Measurements from ENCODE around the gene GLB1L2.

GLB1L2 gene

DNA sequence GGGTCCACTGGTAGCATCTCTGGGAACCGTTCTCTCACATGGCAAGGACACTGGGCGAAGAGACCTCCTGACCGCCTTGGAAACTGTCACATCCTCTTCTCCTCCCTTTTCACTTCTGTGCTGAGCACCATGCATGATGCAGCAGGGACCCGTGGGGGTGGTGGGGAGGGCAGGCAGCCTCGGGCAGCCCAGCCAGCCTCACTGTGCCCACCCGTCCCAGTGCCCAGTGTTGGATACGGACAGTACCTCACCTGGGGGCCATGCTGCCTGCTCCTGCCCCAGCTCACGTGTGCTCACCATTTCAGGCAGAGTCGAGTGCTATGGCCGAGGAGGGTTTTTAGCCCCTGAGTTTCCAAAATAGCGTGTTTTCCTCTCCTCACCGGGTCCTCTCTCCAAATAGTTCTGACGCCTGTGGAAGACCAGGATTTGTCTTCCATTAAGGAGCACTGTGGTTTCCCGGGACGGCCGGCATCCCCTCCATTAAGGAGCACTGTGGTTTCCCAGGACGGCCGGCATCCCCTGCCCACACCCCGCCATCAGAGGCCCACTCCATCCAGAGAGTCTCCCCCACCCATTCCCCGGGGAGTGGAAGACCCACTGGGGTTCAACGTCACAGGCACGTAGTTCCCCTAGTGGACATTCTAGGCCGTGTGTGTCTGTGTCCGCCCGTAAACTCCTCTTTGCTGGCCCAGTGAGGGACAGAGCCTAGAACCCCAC, 57.8 kb downstream of the GLB1L2 start:
- no peak for DNase-seq

DNA sequence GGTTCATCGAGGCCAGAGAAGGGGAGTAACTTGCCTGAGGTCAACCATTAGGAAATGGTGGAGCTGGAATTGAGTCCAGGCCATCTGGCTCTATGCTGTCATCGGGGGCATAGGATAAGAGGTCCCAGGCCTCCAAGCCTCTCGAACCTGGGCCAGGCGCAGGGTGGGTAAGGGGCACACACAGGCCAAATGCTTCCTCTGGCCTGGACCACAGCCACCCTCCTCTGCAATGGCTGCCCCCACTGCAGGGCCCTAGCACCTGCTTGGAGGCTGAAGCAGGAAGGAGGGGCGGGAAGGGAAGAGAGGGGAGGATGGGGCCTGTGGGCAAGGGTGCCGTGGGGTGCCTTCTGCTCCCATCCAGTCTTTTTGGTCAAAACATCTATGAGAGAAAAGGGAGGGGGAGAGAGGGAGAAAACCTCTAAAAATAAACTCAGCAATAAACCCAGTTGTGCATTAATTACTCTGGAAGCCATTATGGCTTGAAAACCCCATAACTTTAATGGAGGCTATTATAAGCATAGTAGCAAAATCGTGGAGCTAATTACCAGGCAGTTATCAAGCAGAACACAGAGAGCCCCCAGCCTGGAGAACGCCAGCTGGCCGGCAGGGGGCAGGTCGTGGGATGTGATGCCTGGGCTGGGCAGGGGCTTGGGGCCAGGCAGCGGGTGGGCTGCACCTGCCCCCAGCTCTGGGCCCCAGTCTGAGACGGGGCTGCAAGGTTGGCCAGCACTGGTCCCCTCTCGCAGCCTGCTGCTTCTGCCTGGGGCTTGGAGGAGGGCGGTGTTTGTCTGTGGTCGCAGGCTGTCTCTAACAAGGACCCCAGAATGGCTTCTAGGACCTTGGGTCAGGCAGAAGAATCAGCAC, 59.1 kb downstream of the GLB1L2 start:
- no peak for DNase-seq

DNA sequence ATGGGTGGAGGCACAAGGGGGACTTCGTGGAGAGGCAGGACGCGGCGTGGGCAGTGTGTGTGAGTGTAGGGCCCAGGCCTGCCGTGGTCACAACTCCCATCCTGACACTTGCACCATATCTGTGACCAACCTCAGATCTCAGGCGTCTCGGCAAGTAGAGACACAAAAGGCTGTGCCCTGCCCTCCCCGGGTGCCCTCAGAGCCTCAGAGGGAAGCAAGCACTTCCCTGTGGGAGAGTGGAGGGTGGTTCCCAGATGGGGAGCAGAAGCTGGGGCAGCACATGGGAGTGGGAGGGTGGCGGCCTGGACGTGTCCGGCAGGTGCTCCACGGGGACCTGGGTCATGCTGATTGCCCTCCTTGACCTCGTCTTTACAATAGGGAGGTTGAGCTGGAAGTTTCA, 59.9 kb downstream of the GLB1L2 start:
- DNase-seq, result no peak

DNA sequence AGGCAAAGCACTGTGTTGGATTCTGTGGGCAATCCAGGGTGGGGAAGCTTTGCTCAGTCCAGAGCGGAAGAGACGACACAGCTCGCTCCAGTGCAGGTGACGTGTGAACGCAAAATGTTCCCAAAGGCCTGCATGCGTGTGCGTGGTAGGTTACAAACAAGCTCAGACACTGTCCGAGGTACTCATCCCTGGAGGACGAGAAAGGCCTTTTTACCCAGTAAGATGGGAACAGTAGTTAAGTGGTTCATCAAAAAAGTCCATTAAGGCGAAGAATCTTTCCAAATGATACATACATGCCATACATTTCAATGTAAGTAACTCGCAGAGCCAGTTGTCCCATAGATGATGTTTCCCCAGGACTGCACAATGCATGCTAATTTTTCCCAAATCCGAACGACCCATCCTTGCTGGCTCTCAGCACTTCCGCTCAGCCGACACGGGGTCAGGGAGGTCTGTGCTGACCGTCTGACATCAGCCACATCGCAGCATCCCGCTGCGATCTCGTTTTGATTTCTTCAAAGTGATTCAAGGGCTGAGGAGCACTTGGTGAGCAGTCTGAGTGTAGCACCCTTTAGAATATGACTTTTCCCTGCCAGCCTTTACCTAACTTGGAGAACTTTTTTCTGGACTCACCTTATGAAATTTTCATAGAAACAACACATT, 61.3 kb downstream of the GLB1L2 start:
- DNase-seq, result no peak

DNA sequence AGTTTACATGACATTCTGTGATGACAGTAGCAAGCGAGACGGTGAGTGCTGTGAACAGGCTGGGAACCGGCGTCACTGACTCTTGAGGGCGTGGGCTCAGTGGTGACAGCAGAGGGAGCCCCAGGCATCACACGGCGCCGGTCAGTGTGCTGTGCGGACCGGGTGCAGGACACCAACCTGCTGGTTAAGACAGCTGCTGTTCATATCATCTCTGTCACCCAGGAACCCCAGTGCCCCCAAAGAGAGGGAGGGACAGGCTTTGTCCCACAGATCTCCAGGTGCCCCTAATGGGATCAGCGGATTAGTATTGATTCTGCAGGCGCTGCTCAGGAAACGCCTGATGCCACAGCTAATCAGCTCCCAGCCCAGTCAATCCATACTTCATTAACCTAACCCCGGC, 61.9 kb downstream of the GLB1L2 start:
- no peak for DNase-seq

DNA sequence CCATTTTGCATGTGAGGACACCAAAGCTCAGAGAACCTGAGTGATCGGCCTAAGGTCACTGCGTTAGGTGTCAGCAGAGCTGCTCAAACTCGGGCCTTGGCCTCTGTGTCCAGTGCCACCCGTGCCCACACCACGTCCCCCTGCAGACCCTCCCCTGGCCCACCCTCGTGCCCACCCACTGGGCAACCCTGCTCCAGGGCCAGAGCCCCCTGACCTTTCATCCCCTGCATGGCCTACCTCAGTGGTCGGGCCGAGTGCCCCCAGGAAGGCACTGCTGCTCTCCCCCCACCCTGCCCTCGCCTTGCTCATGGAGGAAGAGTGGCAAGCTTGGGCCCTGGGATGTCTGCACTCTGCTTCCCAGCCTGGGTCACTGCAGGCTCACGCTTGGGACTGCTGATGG, 62.5 kb downstream of the GLB1L2 start:
- DNase-seq, result no peak

DNA sequence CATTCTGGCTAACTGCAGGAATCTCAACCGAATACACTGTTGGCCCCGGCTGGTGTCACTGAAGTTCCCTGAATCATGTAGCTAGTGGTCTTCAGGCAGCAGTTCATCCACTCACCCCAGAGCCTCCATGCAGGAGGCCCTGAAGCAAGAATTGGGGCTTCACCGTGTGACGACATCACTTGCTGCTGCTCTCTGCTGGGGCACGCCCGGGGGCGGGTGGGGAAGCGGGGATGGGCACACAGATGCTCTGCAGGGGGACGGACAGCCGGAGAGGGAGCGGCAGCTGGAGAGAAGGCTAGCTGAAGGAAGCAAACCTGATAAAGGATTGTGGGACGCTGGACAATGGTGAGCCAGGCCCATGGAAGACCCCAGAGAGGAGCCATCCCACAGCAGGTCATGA, 63.2 kb downstream of the GLB1L2 start:
- no peak for DNase-seq

DNA sequence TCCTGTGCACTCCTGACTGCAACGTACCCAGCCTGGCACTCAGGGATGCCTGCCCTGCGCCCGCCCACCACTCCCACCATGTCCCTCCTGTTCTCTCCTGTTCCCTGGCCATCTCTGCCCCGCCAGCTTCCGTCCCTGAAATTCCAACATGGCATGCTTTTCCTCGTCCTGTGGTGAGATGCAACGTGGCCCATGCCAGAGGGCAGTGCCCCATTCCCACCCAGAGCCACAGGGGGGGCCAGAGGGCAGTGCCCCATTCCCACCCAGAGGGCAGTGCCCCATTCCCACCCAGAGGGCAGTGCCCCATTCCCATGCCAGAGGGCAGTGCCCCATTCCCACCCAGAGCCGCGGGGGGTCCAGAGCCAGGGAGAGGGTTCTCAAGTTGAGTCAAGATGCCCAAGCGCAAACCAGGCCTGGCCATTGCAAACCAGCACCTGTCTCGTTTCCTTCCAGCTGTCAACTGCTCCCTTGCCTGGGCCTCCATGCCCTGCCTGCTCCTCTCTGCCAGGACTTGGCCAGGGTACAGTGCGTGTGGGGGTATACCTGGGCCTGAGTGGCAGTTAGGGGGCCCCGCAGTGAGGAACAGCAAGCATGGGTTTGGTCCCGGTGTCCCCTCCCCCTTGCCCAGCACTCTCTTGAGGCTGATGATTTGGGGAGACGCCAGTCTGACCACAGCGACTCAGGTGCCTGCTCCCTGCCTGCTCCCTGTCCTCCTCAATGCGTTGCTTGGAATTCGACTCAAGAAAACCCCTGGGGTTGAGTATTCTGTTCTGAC, 65.7 kb downstream of the GLB1L2 start:
- no peak for DNase-seq

DNA sequence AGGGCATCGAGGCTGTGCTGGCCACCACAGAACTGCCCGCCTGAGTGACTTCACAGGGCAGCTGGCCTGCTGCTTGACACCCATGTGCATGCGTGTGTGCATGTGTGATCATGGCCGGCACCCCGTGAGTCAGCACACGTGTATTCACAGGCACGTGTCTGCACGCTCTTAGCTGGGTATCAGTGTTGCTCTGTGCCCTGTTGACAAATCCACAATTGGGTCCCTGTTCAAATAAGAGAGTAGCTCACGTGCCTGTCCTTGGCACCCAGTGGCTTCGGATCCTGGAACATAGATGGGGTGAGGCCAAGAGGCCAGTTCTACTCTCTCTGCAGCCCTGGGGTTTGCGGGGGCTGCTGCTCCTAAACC, 66.3 kb downstream of the GLB1L2 start:
- no peak for DNase-seq

DNA sequence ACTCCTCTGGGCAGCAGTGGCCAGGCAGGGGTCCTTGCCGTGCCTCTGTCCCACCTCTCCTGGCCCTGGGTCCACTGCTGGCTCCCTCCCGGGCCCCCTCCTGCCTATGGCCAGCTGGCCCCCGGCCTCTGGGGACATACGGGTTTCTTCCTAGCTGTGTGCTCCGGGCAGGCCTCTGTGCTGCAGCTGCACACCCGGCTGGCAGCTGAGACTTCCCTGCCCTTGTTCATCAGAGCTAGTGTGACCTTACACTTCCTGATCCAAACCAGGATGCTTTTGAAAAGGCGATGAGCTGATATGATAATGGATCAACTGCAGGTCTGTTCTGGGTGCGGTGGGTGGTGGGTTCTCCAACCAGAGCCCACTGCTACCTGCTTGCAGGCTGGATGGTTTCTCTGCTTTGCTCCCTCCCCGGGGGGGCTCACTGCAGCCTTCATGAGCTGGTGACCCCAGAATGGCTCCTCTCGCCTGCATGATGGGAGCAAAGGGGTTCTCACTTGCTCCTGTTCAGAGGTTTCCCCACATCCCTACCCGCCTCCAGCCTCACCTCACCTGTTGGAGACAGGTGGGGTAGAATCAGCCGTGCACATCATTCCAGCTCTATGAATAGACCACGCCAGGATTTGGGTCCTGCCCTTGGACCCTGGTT, 67.0 kb downstream of the GLB1L2 start:
- DNase-seq, result no peak

DNA sequence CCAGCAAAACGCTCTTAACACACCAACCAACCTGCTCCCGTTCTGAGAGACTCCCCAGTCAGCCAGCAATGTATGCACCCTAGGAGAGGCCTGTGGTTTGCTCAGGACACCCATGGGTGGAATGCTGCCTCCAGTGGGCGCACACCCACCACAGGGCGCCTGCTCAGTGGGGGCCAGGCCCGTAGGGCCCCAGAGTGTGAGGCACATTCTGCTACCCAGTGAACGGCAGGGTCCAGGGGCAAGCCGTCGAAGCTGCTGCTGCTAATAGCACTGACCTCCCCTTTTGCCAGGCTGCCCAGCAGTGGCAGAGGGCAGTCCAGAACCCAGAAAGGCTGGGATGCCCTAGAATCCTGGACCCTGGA, 67.5 kb downstream of the GLB1L2 start:
- no peak for DNase-seq

DNA sequence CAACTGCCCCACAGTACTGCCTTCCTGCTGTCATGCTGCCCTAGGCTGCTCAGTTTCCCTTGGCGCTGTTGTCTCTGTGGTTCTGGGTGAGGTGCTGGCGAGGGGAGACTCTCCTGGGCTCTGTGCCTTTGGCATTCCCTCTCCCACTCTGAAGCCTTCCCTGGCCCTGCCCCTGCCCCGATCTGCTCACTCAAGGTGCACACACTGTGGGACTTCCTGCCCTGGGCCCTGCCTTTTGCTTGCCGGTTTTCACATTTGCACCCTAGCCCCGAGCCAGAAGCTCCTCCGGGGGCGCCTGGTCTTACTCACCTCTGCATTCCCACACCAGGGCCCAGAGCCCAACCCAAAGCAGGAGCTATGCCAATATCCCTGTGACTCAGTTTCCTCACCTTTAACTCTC, 68.2 kb downstream of the GLB1L2 start:
- no peak for DNase-seq

DNA sequence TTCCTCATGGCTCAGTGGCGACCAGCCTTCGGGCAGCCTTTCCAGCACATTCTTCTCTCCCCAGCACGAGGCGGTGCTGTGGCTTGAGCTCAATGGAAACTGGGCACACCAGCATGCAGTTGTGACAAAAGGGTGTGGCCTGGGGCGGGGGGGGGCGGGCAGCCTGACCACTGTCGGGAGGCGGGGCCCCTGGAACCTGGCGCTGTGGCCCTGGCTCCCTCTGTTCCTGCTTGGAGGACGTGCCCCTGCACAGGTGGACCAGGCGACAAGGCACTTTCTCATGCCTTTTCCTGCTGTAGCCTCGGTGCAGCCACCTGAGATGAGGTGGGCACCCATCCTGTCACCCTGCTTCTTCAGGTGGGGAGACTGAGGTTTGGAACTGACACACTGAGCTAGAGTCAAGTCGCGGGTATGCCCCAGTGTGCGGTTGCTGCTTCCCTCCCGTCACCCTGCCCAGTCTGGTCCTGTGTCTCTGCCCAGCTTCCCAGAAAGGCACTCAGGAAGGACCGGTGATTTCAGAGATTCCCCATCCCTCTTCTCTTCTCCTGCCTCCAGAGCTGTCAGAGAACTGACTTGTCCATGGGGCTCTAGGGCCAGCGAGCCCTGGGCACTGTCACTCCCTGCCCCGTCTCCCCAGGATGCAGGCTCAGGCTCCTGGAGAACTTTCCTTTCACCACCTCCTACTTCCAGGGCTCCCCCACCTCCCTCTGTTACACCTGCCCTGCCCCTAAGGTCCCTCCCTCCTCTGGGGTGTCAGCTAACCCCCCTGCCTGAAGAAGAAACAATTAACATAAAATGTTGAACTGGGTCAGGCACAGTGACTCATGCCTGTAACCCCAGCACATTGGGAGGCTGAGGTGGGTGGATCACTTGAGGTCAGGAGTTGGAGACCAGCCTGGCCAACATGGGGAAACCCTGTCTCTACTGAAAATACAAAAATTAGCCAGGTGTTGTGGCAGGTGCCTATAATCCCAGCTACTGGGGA, 70.3 kb downstream of the GLB1L2 start:
- DNase-seq, result no peak

DNA sequence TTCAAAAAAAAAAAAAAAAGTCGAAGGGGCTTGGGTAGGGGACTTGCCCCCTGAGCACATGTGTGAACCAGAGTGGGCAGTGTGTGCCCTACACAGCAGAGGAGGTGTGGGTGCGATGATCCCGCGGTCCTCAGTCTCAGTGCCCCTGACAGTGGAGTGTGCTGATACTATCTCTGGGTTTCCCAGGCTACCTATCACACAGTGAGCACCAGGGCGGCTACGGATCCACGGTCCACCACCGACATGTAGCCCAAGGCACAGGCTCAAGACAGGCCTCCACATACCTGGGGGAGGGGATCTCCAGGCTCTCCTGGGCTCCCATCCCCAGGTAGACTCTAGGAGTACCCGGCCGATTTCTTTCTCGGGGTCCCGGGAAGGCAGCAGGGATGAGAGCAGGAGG, 71.1 kb downstream of the GLB1L2 start:
- DNase-seq, result no peak

DNA sequence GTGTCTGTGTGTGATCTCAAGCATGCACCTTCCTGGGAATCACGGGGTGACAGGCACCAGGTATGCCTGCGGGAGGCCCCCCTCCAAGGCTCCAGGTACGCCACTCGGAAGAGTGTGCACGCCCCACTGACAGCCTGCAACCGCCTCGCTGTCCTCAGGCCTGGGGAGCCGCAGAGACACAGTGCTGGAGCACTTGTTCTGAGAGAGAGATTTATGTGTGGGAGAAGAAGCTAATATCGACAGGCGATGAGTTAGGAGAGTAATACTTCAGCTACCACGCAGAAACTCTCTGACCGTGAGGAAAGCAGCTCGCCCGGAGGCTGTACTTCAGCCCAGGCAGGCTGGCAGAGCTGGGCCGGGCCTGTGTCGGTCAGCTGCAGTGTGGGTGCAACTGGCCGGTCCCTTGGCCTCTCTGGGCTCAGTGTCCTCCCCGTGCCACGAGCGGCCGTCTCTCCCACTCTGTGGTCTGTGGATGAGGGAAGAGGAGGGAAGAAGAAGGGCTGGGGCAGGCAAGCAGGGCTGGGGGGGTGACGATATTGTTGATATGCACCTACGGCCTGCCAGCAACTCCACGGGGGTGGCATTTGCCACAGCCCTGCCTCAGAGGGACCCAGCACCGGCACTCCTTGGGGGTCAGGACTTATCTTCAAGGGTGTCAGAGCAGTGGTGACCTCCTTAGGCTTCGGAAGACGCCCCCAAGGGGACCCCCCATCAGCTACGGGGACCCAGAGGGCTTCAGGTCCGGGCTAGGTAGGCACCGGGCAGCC, 73.0 kb downstream of the GLB1L2 start:
- DNase-seq, result no peak

DNA sequence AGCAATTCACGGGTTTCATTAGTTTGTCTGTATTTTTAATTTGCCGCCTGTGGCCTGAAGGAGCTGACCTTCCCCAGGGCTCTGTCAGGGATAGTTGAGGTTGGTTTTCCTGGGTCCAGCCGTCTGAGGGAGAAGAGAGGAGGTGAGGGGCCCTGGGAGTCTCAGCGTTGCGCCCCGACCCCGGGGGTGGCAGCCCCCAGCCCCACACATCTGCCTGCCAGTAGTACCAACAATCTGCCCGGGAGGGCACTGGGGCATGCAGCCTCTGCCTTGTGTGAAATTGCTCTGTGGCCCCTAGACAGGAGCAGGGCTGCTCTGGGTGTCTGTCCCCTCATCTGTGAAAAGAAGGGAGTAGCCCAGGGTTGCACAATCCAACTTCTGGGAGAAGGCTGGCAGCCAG, 73.6 kb downstream of the GLB1L2 start:
- DNase-seq, result no peak

DNA sequence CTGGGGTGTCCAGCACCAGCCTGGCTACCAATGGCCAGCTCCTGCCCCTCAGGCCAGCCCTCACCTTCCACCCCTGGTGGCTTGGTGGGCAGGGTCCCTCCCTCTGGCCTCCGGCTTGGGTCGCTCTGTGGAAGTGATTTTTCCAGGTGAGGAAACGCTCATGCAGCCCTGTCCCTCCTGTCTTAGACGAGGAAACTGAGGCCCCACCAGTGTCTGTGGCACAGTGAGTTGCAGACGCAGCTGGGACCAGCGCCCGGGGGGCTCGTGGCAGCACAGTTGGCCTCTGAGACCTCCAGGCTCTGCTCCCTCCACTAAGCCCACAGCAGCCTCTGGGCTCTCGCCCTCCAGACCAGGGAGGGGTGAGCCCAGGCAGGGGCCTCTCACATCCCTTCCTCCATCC, 74.1 kb downstream of the GLB1L2 start:
- no peak for DNase-seq

DNA sequence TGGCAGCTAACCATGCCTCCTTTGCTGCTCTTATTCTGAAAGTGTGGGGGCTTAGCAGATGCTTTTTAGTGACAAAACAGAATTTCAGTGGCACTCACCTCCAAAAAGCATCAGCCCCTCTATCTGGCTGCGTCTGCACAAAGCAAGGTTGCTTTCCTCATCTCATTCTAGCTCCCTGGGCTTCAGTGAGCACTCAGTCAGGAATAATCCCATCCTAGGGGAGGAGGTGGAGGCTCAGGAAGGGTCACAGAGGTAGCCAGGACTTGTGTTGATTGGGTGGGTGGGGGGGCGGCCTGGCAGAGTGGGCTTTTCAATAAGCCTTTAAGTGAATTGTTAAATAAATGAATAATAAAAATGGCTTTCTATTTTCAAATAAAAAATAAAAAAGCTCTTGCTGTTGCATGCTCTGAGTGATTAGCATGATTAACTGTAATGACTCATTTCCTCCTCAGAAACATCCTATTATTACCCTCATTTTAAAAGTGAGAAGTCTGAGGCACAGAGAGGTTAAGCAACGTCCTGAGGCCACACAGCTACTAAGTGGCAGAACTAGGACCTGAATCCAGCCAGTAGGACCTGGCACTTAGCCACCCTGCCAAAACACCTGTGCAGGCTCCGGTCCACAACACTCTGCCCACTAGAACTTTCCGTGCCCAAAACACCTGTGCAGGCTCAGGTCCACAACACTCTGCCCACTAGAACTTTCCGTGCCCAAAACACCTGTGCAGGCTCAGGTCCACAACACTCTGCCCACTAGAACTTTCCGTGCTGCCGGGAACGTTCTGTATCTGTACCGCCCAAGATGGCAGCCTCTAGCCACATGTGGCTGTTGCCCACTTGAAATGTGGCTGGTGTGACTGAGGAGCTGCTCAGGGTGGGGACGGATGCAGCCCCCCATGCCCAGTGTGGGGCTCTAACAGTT, 74.7 kb downstream of the GLB1L2 start:
- DNase-seq, result no peak

DNA sequence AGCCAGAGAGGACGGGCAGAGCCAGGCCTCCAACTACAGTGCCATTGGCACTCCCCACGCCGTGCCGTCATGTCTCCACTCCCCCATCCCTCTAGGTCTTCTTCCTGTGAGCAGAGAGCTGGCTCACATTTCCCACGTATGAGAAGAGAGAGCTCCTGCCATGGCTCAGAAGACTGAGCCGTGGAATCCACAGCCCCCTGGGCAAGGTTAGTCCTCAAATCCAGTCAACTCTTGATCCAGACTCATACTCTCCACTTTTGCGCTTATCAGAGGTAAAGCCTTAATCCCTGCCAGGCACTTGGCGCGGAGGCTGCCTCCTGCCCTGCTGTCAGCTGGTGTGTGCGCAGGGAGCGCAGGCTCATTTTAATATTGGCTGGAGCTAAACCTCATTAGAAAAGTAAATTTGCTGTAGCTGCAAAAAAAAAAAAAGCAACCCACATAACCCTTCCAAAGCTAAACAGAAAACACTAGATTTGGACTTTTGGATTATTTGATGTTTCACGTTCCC, 75.6 kb downstream of the GLB1L2 start:
- no peak for DNase-seq
